Stimulated activated CD4-positive, alpha-beta T cell treated with anti-CD3 and anti-CD28 coated beads, Interleukin-1b, Interleukin-23, amount 100 ng/mL, for 24 hours (primary cell): Measurements from ENCODE around the gene NSD1.
"Not testable (repeated sequence)": the region's sequence is repeated elsewhere in the genome, so short reads cannot be mapped to it uniquely, and the experiment has no call there.

Source experiments
- DNase-seq, 4 experiments: peaks; one replicate each; pipeline ENCODE4 v3.0.0-alpha.2; 2020; ENCODE audit warnings: low read depth in 4 of 4, low spot score in 1 of 4

The NSD1 gene

GRCh38 chr5:177163500-177163899 is 29.9 kb downstream of the NSD1 start:
- DNase-seq = no peak

GRCh38 chr5:177169271-177169670 is 35.7 kb downstream of the NSD1 start:
- DNase-seq = no peak

- DNase-seq = no peak
Measured at GRCh38 chr5:177171961-177172360, 38.4 kb downstream of the NSD1 start.

- no peak for DNase-seq
Measured at GRCh38 chr5:177175336-177175735, 41.8 kb downstream of the NSD1 start.

- no peak for DNase-seq
Measured at GRCh38 chr5:177176175-177176711, 42.7 kb downstream of the NSD1 start.

GRCh38 chr5:177177847-177178437 is 44.4 kb downstream of the NSD1 start:
- not testable (repeated sequence) for DNase-seq

- no peak for DNase-seq
Measured at GRCh38 chr5:177178733-177179304, 45.2 kb downstream of the NSD1 start.

GRCh38 chr5:177179431-177179830 is 45.9 kb downstream of the NSD1 start:
- DNase-seq = no peak

GRCh38 chr5:177183142-177183541 is 49.6 kb downstream of the NSD1 start:
- DNase-seq = no peak

- no peak for DNase-seq
Measured at GRCh38 chr5:177183766-177184360, 50.3 kb downstream of the NSD1 start.

- DNase-seq = no peak
Measured at GRCh38 chr5:177185993-177186392, 52.4 kb downstream of the NSD1 start.

- no peak for DNase-seq
Measured at GRCh38 chr5:177186645-177187044, 53.1 kb downstream of the NSD1 start.

- no peak for DNase-seq
Measured at GRCh38 chr5:177188775-177189174, 55.2 kb downstream of the NSD1 start.

- DNase-seq = no peak
Measured at GRCh38 chr5:177189416-177189815, 55.8 kb downstream of the NSD1 start.

- DNase-seq = no peak
Measured at GRCh38 chr5:177189965-177190364, 56.4 kb downstream of the NSD1 start.

- no peak for DNase-seq
Measured at GRCh38 chr5:177194268-177194667, 60.7 kb downstream of the NSD1 start.

- DNase-seq = no peak
Measured at GRCh38 chr5:177195307-177195952, 61.9 kb downstream of the NSD1 start.

- DNase-seq = no peak
Measured at GRCh38 chr5:177198738-177199137, 65.2 kb downstream of the NSD1 start.

GRCh38 chr5:177204281-177204680 is 70.7 kb downstream of the NSD1 start:
- no peak for DNase-seq

GRCh38 chr5:177209610-177210009 is 76.0 kb downstream of the NSD1 start:
- DNase-seq = no peak

GRCh38 chr5:177212242-177212641 is 78.7 kb downstream of the NSD1 start:
- DNase-seq = no peak

GRCh38 chr5:177220576-177220975 is 87.0 kb downstream of the NSD1 start:
- no peak for DNase-seq
